Stimulated activated CD8-positive, alpha-beta memory T cell treated with anti-CD3 and anti-CD28 coated beads, Interleukin-4, amount 100 ng/mL, for 1 hour (primary cell): Measurements from ENCODE around the gene ZNF385D.

Source experiments
- DNase-seq, 2 donors: peaks; one replicate each; pipeline ENCODE4 v3.0.0-alpha.2; 2020; ENCODE audit warnings: low read depth in 2 of 2, low spot score in 1 of 2

ZNF385D gene

GRCh38 chr3:21457084-21457483, 293.9 kb downstream of the ZNF385D start:
- DNase-seq, result no peak

- DNase-seq, result no peak
Observed at GRCh38 chr3:21449738-21450137, 301.3 kb downstream of the ZNF385D start.

GRCh38 chr3:21447476-21448151, 303.4 kb downstream of the ZNF385D start:
- no peak for DNase-seq

GRCh38 chr3:21446945-21447475, 304.0 kb downstream of the ZNF385D start:
- no peak for DNase-seq

- no peak for DNase-seq
Observed at GRCh38 chr3:21446027-21446426, 305.0 kb downstream of the ZNF385D start.

- no peak for DNase-seq
Observed at GRCh38 chr3:21441821-21442220, 309.2 kb downstream of the ZNF385D start.

- DNase-seq, result no peak
Observed at GRCh38 chr3:21436835-21437234, 314.2 kb downstream of the ZNF385D start.

- DNase-seq, result no peak
Observed at GRCh38 chr3:21435871-21436270, 315.1 kb downstream of the ZNF385D start.

- DNase-seq, result no peak
Observed at GRCh38 chr3:21434310-21434709, 316.7 kb downstream of the ZNF385D start.

GRCh38 chr3:21433751-21434150, 317.3 kb downstream of the ZNF385D start:
- DNase-seq, result no peak

- no peak for DNase-seq
Observed at GRCh38 chr3:21426920-21427319, 324.1 kb downstream of the ZNF385D start.

- DNase-seq, result no peak
Observed at GRCh38 chr3:21425715-21426114, 325.3 kb downstream of the ZNF385D start.

GRCh38 chr3:21421096-21421495, 329.9 kb downstream of the ZNF385D start:
- no peak for DNase-seq

GRCh38 chr3:21417991-21418390, 333.0 kb downstream of the ZNF385D start:
- DNase-seq, result no peak

GRCh38 chr3:21414506-21414905, 336.5 kb downstream of the ZNF385D start:
- DNase-seq, result no peak

GRCh38 chr3:21411058-21411457, 340.0 kb downstream of the ZNF385D start:
- no peak for DNase-seq

GRCh38 chr3:21409401-21409800, 341.6 kb downstream of the ZNF385D start:
- DNase-seq, result no peak

- no peak for DNase-seq
Observed at GRCh38 chr3:21407743-21408142, 343.3 kb downstream of the ZNF385D start.

- no peak for DNase-seq
Observed at GRCh38 chr3:21405671-21406667, 345.0 kb downstream of the ZNF385D start.

GRCh38 chr3:21398461-21398860, 352.5 kb downstream of the ZNF385D start:
- DNase-seq, result no peak

- no peak for DNase-seq
Observed at GRCh38 chr3:21393683-21394311, 357.2 kb downstream of the ZNF385D start.
